NCI-H345 treated with DMSO at 0.1 percent for 48 hours (cell line): Measurements from ENCODE around the gene SPATA16.
A peak's percentile ranks its signal among the peaks of the same experiment; 100 is the strongest.
"Not testable (repeated sequence)": the region's sequence is repeated elsewhere in the genome, so short reads cannot be mapped to it uniquely, and the experiment has no call there.

Source experiments
- DNase-seq: peaks from one replicate; lab custom pipeline; 2025; ENCODE audit not compliant: unreplicated experiment; lab: John Stamatoyannopoulos, UW

The SPATA16 gene

GRCh38 chr3:172885704-172886103 is 255.3 kb downstream of the SPATA16 start:
- DNase-seq: no peak

- DNase-seq: no peak
These were observed 258.5 kb downstream of the SPATA16 start for GRCh38 chr3:172882563-172882962.

GRCh38 chr3:172879381-172879780 is 261.7 kb downstream of the SPATA16 start:
- DNase-seq: not testable (repeated sequence)

- DNase-seq: no peak
These were observed 264.0 kb downstream of the SPATA16 start for GRCh38 chr3:172877011-172877410.

GRCh38 chr3:172876297-172876696 is 264.7 kb downstream of the SPATA16 start:
- no peak for DNase-seq

GRCh38 chr3:172875039-172875438 is 266.0 kb downstream of the SPATA16 start:
- DNase-seq: no peak

GRCh38 chr3:172869784-172870518 is 271.1 kb downstream of the SPATA16 start:
- DNase-seq: no peak

GRCh38 chr3:172869368-172869771 is 271.7 kb downstream of the SPATA16 start:
- DNase-seq: no peak

- peak; percentile 13 for DNase-seq
These were observed 272.3 kb downstream of the SPATA16 start for GRCh38 chr3:172868582-172869200.

- not testable (repeated sequence) for DNase-seq
These were observed 274.2 kb downstream of the SPATA16 start for GRCh38 chr3:172866726-172867350.

GRCh38 chr3:172859041-172859440 is 282.0 kb downstream of the SPATA16 start:
- DNase-seq: no peak

GRCh38 chr3:172856795-172857742 is 284.0 kb downstream of the SPATA16 start:
- DNase-seq: no peak

GRCh38 chr3:172855037-172855436 is 286.0 kb downstream of the SPATA16 start:
- no peak for DNase-seq

GRCh38 chr3:172853921-172854666 is 286.9 kb downstream of the SPATA16 start:
- DNase-seq: no peak

GRCh38 chr3:172853005-172853404 is 288.0 kb downstream of the SPATA16 start:
- DNase-seq: no peak

GRCh38 chr3:172848910-172849309 is 292.1 kb downstream of the SPATA16 start:
- DNase-seq: no peak

- no peak for DNase-seq
These were observed 293.7 kb downstream of the SPATA16 start for GRCh38 chr3:172847292-172847691.

- no peak for DNase-seq
These were observed 294.3 kb downstream of the SPATA16 start for GRCh38 chr3:172846706-172847105.

- no peak for DNase-seq
These were observed 294.9 kb downstream of the SPATA16 start for GRCh38 chr3:172846103-172846561.

- DNase-seq: no peak
These were observed 296.6 kb downstream of the SPATA16 start for GRCh38 chr3:172844428-172844827.
